Fibroblast of lung (primary cell): ENCODE results near the gene GOLT1B. TPM values are rescaled to one million over a fixed set of nuclear protein-coding genes. Genes with fewer than 3 reads are reported as not detected.

Source experiments
- DNase-seq, 2 donors: peaks; one replicate each; pipeline versions ENCODE4 v3.0.0 to v3.0.0-alpha.2; 2010; ENCODE audit warnings: low read depth in 2 of 2
- H2AFZ ChIP-seq: 2 replicates; pipeline ENCODE4 v1.5.1; 2012; ENCODE audit warnings: low read length, control low read depth, inconsistent platforms
- H3K27ac ChIP-seq: 2 replicates; pipeline ENCODE4 v1.5.1; 2011; ENCODE audit warnings: low read length, control low read depth; ENCODE audit not compliant: insufficient read depth
- H3K27me3 ChIP-seq: 2 replicates; pipeline ENCODE4 v1.5.1; 2011; ENCODE audit warnings: mild to moderate bottlenecking, low read length; ENCODE audit not compliant: control insufficient read depth, insufficient read depth
- H3K36me3 ChIP-seq: 2 replicates; pipeline ENCODE4 v1.5.1; 2011; ENCODE audit warnings: low read length; ENCODE audit not compliant: control insufficient read depth, insufficient read depth
- H3K4me1 ChIP-seq: 2 replicates; pipeline ENCODE4 v1.5.1; 2011; ENCODE audit warnings: low read length; ENCODE audit not compliant: control insufficient read depth, insufficient read depth; ENCODE audit errors: extremely low read depth
- H3K4me2 ChIP-seq: 2 replicates; pipeline ENCODE4 v1.5.1; 2011; ENCODE audit warnings: low read length, control low read depth; ENCODE audit not compliant: insufficient read depth; ENCODE audit errors: extremely low read depth
- H3K4me3 ChIP-seq, 4 experiments: fragments of 200-600 bp in 1 of 4; sonication (generic) in 1 of 4; replicated peaks in 1 of 4; 2 replicates each; pipeline ENCODE4 v1.5.1; 2011 to 2016; ENCODE audit warnings: low read length in 4 of 4, low read depth in 3 of 4, mild to moderate bottlenecking in 3 of 4, control low read depth in 2 of 4, inconsistent platforms in 1 of 4, mixed read lengths in 1 of 4; ENCODE audit not compliant: insufficient read depth in 1 of 4; ENCODE audit errors: control extremely low read depth in 1 of 4
- H3K79me2 ChIP-seq: 2 replicates; pipeline ENCODE4 v1.5.1; 2012; ENCODE audit warnings: mild to moderate bottlenecking, low read length, inconsistent platforms; ENCODE audit not compliant: control insufficient read depth, insufficient read depth
- H3K9ac ChIP-seq: 2 replicates; pipeline ENCODE4 v1.5.1; 2011; ENCODE audit warnings: mild to moderate bottlenecking, low read length, control low read depth; ENCODE audit not compliant: insufficient read depth
- H3K9me3 ChIP-seq: 2 replicates; pipeline ENCODE4 v1.5.1; 2012; ENCODE audit warnings: low read depth, low read length; ENCODE audit not compliant: control insufficient read depth, insufficient read depth
- H4K20me1 ChIP-seq: 2 replicates; pipeline ENCODE4 v1.5.1; 2011; ENCODE audit warnings: low read length; ENCODE audit not compliant: control insufficient read depth, insufficient read depth; ENCODE audit errors: extremely low read depth
- EZH2 ChIP-seq: IDR thresholded peaks from 2 replicates; pipeline ENCODE4 v1.5.1; 2012; ENCODE audit warnings: low read length, control low read depth, mild to moderate bottlenecking; ENCODE audit errors: missing control alignments
- polyA plus RNA-seq, 2 donors: library from polyadenylated mRNA; depleted of rRNA in 1 of 2; stranded (reverse) in 1 of 2; unstranded in 1 of 2; fragments of >200 nt; gene quantifications; 2 replicates each; pipeline ENCODE4 v1.2.1, GENCODE V29; 2011 to 2012; ENCODE audit warnings: missing spikeins in 1 of 2
- total RNA-seq: library from RNA; depleted of rRNA; stranded (reverse); fragments of >200 nt; gene quantifications from 2 replicates; pipeline ENCODE4 v1.2.1, GENCODE V29; 2014
- TF ChIP-seq, protein P1 (sequence below), 2 donors: IDR thresholded peaks in 1 of 2; conservative IDR thresholded peaks in 1 of 2; 1 replicate in 1 of 2; 2 replicates in 1 of 2; pipeline ENCODE4 v1.5.1; 2011 to 2012; ENCODE audit warnings: low read length in 2 of 2, control low read depth in 1 of 2, inconsistent platforms in 1 of 2, low read depth in 1 of 2, mild to moderate bottlenecking in 1 of 2

GOLT1B gene
- total and polyA plus RNA-seq, 2 donors (not counting 1 experiment from before 2014, with no cell fraction given): 41.3 to 56.8 TPM

DNA sequence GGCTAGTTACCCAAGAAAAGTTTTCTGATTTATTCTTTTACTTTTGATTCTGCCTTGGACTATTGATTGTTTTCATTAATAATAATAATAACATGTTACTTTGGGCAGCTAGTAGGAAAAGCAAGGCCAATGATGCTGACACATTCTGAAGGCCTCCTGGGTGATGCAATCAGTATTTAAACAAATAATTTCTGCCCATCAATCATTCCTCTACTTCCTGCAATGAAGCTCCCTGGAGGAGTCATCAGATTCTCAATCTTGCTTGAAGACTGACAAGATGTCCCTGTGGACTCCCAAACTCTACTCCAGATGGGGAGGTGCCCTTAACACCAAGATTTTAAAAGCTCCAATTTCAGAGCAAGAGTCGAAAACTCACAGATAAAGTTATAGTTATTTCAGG, 24.5 kb downstream of the GOLT1B start, which contains the start of gene SPX:
Gene SPX (plus strand): TSS at position 244 of the 400 bp plus-strand sequence. CDS start 177 bp downstream, outside the sequence.
- TF ChIP-seq EZH2: no peak
- TF ChIP-seq, protein P1, sequence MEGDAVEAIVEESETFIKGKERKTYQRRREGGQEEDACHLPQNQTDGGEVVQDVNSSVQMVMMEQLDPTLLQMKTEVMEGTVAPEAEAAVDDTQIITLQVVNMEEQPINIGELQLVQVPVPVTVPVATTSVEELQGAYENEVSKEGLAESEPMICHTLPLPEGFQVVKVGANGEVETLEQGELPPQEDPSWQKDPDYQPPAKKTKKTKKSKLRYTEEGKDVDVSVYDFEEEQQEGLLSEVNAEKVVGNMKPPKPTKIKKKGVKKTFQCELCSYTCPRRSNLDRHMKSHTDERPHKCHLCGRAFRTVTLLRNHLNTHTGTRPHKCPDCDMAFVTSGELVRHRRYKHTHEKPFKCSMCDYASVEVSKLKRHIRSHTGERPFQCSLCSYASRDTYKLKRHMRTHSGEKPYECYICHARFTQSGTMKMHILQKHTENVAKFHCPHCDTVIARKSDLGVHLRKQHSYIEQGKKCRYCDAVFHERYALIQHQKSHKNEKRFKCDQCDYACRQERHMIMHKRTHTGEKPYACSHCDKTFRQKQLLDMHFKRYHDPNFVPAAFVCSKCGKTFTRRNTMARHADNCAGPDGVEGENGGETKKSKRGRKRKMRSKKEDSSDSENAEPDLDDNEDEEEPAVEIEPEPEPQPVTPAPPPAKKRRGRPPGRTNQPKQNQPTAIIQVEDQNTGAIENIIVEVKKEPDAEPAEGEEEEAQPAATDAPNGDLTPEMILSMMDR (conservative IDR thresholded peaks at IDR 0.05 in 1 of 2, IDR thresholded peaks at IDR 0.05 in 1 of 2; ENCODE audit: low read depth in 1 of 2, low read length in 2 of 2): no peak
- Histone ChIP-seq H3K27ac (no peak within 1 kb of the TSS), H3K27me3 (no peaks in the 10 kb centered on the region), H3K36me3 (no peaks in the 10 kb centered on the region), H3K79me2 (no peaks in the 10 kb centered on the region), H3K9me3 (no peaks in the 10 kb centered on the region), H3K4me2 (peak within 1 kb of the TSS; percentile 91), H2AFZ (peak within 1 kb of the TSS; percentile 19), H3K9ac (no peak within 1 kb of the TSS), H3K4me3 (peak within 1 kb of the TSS in 2 of 4 experiments; percentile 62 to 74), H4K20me1 (no peaks in the 10 kb centered on the region), H3K4me1 (no peaks in the 10 kb centered on the region)
- peak in 1 of 2 donors; percentile 55 for DNase-seq

- Histone ChIP-seq H3K4me1 (no peaks in the 10 kb centered on the region), H3K27me3 (no peaks in the 10 kb centered on the region), H2AFZ (peak overlapping the region; percentile 19), H3K9me3 (no peaks in the 10 kb centered on the region), H3K9ac (no peak overlapping the region), H3K79me2 (no peaks in the 10 kb centered on the region), H3K4me2 (peak overlapping the region; percentile 91), H3K36me3 (no peaks in the 10 kb centered on the region), H3K27ac (no peak overlapping the region), H3K4me3 (peak overlapping the region in 2 of 4 experiments; percentile 62 to 74), H4K20me1 (no peaks in the 10 kb centered on the region)
- TF ChIP-seq, protein P1 (conservative IDR thresholded peaks at IDR 0.05 in 1 of 2, IDR thresholded peaks at IDR 0.05 in 1 of 2; ENCODE audit: low read depth in 1 of 2, low read length in 2 of 2): no peak
- no peak for TF ChIP-seq EZH2
- peak in 1 of 2 donors; percentile 3 for DNase-seq
Observed at GRCh38 chr12:21526721-21527345, 25.2 kb downstream of the GOLT1B start.

DNA sequence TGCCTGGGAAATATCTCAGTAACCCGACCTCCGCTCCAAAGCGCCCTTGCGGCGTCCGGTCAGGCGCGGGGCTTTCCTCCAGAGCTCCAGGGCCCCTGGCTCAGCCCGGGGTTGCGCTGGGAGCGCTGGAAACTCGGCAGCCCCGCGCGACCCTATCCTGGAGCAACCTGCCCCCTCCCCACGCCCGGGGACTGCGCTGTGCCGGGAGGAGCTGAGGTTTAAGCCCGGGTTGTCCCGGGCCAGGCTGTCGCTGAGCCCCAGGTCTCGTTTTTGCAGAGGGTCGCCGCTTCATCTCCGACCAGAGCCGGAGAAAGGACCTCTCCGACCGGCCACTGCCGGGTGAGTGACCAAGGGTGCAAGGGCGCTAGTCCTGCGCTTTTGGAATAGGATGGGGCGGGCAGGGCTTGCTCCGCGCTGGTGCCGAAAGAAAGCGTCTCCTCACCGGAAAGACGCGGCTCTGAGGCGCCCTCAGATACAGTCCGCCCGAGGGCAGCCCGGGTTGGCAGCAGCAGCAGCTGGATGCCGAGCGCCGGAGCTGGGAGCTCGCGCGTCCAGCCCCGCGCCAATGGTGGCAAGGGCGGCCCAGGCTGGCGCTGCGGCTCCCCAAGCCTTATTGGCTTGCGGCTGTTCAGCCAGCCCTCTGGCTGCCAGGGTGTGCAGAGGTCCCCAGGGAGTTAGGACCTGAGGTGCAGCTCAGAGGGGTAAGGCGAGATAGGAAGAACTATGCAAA, 26.0 kb downstream of the GOLT1B start:
- no peaks in the 10 kb centered on the region for H3K36me3 ChIP-seq
- no peaks in the 10 kb centered on the region for H3K9me3 ChIP-seq
- peak; percentile 49 to 60 for DNase-seq
- peak overlapping the region; percentile 91 for H3K4me2 ChIP-seq
- no peak overlapping the region for H3K27ac ChIP-seq
- no peak for TF ChIP-seq EZH2
- TF ChIP-seq, protein P1 (conservative IDR thresholded peaks at IDR 0.05 in 1 of 2, IDR thresholded peaks at IDR 0.05 in 1 of 2; ENCODE audit: low read depth in 1 of 2, low read length in 2 of 2): no peak
- peak overlapping the region; percentile 47 to 74 (median 58) for H3K4me3 ChIP-seq
- peak overlapping the region; percentile 40 for H2AFZ ChIP-seq
- H4K20me1 ChIP-seq: no peaks in the 10 kb centered on the region
- no peak overlapping the region for H3K9ac ChIP-seq
- no peaks in the 10 kb centered on the region for H3K4me1 ChIP-seq
- no peaks in the 10 kb centered on the region for H3K79me2 ChIP-seq
- no peaks in the 10 kb centered on the region for H3K27me3 ChIP-seq
